Measurements from ENCODE around the gene DSCAM.

The DSCAM gene

DNA sequence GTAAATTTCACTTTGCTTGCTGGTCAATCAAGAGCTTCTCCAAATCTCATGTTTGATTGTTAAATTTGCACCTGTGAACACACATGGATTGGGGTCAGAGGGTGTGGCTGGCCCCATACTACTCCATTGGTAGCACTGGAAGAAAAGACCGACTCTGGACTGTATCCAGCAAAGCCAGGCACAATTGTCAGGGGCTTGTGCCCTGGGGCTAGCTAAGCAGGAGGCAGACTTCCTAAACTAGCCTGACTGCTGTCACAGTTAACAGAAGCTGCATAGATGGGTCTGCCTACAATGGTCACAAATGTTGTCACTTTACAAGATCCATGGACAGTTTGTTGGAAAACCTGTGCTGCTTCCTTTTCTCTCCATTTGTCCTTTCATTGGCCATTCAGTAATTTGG lies 421.0 kb downstream of the DSCAM start:
- Histone ChIP-seq H3K27ac (replicated peaks) (no peak overlapping the region), H3K4me3 (replicated peaks; ENCODE audit: insufficient read depth, low read length) (no peak overlapping the region), H3K27me3 (ENCODE audit: insufficient read depth, poor library complexity, severe bottlenecking) (no peaks in the 10 kb centered on the region)
- TF ChIP-seq SPI1 (IDR thresholded peaks at IDR 0.05; ENCODE audit: borderline replicate concordance, low read depth) (no peak), POLR2AphosphoS5 (IDR thresholded peaks at IDR 0.05; ENCODE audit: low read depth) (no peak), GABPA (IDR thresholded peaks at IDR 0.05; ENCODE audit: low read depth) (no peak)
- TF ChIP-seq, protein P1, sequence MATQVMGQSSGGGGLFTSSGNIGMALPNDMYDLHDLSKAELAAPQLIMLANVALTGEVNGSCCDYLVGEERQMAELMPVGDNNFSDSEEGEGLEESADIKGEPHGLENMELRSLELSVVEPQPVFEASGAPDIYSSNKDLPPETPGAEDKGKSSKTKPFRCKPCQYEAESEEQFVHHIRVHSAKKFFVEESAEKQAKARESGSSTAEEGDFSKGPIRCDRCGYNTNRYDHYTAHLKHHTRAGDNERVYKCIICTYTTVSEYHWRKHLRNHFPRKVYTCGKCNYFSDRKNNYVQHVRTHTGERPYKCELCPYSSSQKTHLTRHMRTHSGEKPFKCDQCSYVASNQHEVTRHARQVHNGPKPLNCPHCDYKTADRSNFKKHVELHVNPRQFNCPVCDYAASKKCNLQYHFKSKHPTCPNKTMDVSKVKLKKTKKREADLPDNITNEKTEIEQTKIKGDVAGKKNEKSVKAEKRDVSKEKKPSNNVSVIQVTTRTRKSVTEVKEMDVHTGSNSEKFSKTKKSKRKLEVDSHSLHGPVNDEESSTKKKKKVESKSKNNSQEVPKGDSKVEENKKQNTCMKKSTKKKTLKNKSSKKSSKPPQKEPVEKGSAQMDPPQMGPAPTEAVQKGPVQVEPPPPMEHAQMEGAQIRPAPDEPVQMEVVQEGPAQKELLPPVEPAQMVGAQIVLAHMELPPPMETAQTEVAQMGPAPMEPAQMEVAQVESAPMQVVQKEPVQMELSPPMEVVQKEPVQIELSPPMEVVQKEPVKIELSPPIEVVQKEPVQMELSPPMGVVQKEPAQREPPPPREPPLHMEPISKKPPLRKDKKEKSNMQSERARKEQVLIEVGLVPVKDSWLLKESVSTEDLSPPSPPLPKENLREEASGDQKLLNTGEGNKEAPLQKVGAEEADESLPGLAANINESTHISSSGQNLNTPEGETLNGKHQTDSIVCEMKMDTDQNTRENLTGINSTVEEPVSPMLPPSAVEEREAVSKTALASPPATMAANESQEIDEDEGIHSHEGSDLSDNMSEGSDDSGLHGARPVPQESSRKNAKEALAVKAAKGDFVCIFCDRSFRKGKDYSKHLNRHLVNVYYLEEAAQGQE (IDR thresholded peaks at IDR 0.05; ENCODE audit: insufficient replicate concordance, low read depth): no peak
- TF ChIP-seq, protein P2, sequence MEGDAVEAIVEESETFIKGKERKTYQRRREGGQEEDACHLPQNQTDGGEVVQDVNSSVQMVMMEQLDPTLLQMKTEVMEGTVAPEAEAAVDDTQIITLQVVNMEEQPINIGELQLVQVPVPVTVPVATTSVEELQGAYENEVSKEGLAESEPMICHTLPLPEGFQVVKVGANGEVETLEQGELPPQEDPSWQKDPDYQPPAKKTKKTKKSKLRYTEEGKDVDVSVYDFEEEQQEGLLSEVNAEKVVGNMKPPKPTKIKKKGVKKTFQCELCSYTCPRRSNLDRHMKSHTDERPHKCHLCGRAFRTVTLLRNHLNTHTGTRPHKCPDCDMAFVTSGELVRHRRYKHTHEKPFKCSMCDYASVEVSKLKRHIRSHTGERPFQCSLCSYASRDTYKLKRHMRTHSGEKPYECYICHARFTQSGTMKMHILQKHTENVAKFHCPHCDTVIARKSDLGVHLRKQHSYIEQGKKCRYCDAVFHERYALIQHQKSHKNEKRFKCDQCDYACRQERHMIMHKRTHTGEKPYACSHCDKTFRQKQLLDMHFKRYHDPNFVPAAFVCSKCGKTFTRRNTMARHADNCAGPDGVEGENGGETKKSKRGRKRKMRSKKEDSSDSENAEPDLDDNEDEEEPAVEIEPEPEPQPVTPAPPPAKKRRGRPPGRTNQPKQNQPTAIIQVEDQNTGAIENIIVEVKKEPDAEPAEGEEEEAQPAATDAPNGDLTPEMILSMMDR (IDR thresholded peaks at IDR 0.05; ENCODE audit: insufficient read depth, low read length): no peak
- DNase-seq (ENCODE audit: low read depth in 1 of 2, low spot score in 1 of 2): no peak

DNA sequence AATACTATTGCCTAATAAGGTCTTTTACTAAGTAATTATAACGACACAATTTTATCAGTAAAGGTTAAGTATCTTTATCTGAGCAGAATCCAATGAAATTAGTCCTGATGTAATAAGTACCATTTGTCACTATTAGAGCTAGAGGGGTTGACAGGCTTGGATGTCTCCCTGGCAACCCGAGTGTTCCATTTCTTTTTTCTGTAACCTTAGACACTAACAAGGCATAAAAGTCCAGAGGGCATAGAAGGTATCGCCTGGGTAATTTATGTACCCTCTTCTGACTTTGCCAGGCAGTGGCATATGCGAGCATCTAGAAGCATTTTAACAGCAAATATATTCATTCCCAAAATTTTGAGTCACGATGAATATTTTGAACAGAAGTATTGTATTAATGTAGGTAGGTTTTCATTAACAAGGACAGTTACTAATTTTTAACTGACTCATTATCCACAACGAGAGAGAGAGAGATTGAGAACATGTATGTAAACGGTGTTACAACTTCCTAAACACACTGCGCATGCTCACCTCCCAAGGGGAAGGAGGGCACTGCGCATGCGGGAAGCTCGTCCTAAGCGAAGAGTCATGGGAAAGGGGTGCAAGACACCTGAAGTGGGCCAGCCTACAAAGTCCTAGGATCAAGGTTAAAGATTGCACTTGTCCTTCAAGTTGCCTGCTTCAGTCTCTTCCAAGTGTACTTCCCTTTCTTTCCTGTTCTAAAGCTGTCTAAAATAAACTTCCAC lies 423.9 kb downstream of the DSCAM start:
- Histone ChIP-seq H3K27me3 (ENCODE audit: insufficient read depth, poor library complexity, severe bottlenecking) (no peaks in the 10 kb centered on the region), H3K27ac (replicated peaks) (no peak overlapping the region), H3K4me3 (replicated peaks; ENCODE audit: insufficient read depth, low read length) (no peak overlapping the region)
- no peak for DNase-seq (ENCODE audit: low read depth in 1 of 2, low spot score in 1 of 2)
- TF ChIP-seq, protein P1 (IDR thresholded peaks at IDR 0.05; ENCODE audit: insufficient replicate concordance, low read depth): no peak
- TF ChIP-seq, protein P2 (IDR thresholded peaks at IDR 0.05; ENCODE audit: insufficient read depth, low read length): no peak
- TF ChIP-seq POLR2AphosphoS5 (IDR thresholded peaks at IDR 0.05; ENCODE audit: low read depth) (no peak), SPI1 (IDR thresholded peaks at IDR 0.05; ENCODE audit: borderline replicate concordance, low read depth) (no peak), GABPA (IDR thresholded peaks at IDR 0.05; ENCODE audit: low read depth) (no peak)

DNA sequence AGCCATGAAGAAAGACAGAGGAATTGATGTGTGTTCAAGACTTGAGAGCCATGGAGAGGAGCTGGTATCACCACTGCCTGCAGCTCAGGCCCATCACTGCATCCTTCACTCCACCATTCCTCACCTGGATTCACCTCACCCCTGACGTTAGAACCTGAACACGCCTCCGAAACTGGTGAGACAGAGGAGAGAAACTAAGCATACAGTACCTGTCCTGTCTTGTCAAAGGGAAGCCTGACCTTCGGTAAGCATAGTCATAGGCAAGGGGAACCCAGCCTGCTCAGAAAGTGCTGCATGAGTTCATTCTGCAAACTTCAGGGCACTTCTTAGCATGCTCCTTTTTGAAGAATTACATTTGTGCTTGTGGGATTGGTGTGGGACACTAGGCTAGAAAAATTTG lies 425.8 kb downstream of the DSCAM start:
- Histone ChIP-seq H3K27me3 (ENCODE audit: insufficient read depth, poor library complexity, severe bottlenecking) (no peaks in the 10 kb centered on the region), H3K4me3 (replicated peaks; ENCODE audit: insufficient read depth, low read length) (no peak overlapping the region), H3K27ac (replicated peaks) (no peak overlapping the region)
- TF ChIP-seq GABPA (IDR thresholded peaks at IDR 0.05; ENCODE audit: low read depth) (no peak), SPI1 (IDR thresholded peaks at IDR 0.05; ENCODE audit: borderline replicate concordance, low read depth) (no peak), POLR2AphosphoS5 (IDR thresholded peaks at IDR 0.05; ENCODE audit: low read depth) (no peak)
- TF ChIP-seq, protein P2 (IDR thresholded peaks at IDR 0.05; ENCODE audit: insufficient read depth, low read length): no peak
- TF ChIP-seq, protein P1 (IDR thresholded peaks at IDR 0.05; ENCODE audit: insufficient replicate concordance, low read depth): no peak
- no peak for DNase-seq (ENCODE audit: low read depth in 1 of 2, low spot score in 1 of 2)
